HG03469 (cell line): ENCODE measurements around the gene OR10H3.
"Not testable (repeated sequence)": the region's sequence is repeated elsewhere in the genome, so short reads cannot be mapped to it uniquely, and the experiment has no call there.

Experiments used
- ATAC-seq: cut with Tn5 transposase; IDR thresholded peaks from one replicate; pipeline ENCODE4 v1.9.1; 2021; ENCODE audit warnings: mild to moderate bottlenecking, moderate library complexity, moderate number of reproducible peaks; ENCODE audit not compliant: unreplicated experiment

The OR10H3 gene

GRCh38 chr19:15737722-15738121, at the start of gene OR10H3:
TSS of gene OR10H3 (plus strand) at chr19:15737985. CDS start at chr19:15741393, 3,408 bp downstream.
- no peak for ATAC-seq

GRCh38 chr19:15696654-15697194, 41.1 kb upstream of the OR10H3 start:
- no peak for ATAC-seq

DNA sequence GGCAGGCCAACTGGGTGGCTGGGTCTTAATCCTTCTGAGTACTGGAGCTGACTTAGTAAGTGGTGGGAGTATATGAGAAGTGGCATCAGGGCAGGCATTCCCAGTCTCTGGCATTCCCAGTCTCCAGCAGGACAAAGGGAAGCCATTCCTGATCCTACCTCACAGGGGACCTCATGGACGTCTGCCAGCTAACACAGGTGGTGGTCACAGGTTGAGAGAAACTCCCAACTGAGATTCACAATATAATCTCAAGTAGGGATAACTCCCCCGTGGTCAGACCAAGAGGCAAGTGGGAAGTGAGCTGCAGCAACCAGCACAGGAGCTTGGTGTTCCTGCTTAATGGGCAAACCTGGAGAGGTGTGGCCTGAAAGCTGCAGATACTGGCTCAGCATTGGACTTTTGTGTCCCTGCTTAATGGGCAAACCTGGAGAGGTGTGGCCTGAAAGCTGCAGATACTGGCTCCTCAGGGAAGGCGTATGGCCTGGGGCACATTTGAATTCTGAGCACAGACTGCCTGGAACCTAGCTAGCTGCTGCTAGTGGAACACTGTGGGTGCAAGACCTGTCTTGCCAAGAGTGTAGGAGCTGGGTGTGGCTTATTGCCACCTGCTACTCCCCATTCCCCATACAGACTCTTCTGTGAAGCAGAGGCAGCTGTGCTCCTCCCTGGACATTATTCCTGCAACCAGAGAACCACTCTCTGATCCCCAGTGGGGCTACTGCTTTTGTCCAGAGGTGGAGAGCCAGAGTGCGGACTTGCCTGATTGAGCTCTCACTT, 35.8 kb upstream of the OR10H3 start:
- no peak for ATAC-seq

DNA sequence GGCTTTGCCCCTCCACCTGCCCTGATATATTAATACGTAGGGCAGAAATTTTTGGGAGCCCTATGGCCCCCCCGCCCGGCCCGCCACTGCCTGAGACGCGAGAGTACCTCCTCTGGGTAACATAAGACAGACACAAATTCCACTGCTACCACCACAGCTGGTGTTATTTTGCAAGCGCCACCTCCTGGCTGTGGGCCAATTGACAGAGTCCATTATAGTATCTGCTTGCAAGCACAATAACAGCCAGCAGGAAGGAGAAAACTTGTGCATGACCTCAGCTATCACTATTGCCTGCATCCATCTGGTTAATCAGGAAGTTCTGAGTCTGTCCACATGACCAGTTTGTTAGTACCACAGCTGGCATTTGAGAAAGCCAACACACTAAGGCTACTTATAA, 35.3 kb upstream of the OR10H3 start:
- no peak for ATAC-seq

GRCh38 chr19:15714638-15715037, 23.1 kb upstream of the OR10H3 start:
- ATAC-seq, result no peak

DNA sequence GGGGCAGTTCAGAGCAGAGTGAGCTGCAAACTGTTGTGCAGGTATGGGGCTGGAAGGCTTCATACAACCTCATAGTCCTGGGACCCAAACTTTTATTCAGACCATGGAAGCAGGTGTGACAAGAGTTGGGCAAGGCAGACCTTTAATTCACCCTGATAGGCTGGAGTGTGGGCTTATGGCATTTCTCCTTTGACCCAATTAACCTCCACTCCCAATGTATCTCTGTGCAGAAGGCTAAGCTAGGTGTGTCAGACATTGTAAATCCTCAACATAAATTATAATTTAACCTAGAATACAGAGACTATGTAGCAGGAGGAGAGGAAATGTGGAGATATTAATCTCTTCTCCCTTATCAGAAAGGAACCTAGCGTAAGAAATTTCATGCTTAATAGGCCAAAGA, 22.1 kb upstream of the OR10H3 start:
- ATAC-seq, result no peak

DNA sequence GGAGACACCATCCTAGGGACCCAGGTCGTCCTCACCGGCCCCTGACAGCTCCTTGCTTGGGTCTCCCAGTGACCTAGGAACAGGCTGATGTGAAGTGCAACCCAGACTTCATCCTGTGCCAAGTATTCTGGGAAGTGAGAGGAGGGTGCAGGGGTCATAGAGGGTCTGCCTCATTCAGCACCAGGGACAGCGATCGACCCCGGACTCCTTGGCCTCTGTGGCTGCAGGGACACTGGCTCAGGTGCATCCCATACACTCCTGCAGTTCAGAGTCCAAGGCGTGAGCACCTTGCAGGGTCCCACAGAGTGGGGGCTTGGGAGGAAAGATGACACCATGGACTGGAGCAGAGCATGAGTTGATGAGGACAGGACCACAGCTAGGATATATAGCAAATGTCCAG, 20.0 kb upstream of the OR10H3 start:
- ATAC-seq, result no peak

DNA sequence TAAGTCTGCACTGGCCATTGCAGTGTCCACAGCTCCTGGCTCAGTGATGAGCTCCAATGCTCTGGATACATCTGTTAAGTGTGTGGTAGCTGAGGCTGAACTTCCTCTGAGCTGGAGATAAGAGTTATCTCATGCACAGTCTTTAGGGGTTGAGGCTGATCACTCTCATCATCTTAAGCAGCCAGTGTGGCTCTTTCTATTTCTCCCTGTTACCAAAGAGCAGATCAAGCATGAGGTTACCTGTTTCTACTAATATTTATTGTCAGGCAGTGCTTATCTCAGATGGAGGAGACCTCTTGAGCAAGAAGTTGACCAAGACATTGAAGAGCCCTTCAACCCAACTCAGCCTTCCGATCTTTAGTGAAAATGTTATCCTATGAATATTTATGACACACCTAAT, 16.5 kb upstream of the OR10H3 start:
- ATAC-seq, result no peak

GRCh38 chr19:15722956-15723355, 14.8 kb upstream of the OR10H3 start:
- ATAC-seq, result no peak

DNA sequence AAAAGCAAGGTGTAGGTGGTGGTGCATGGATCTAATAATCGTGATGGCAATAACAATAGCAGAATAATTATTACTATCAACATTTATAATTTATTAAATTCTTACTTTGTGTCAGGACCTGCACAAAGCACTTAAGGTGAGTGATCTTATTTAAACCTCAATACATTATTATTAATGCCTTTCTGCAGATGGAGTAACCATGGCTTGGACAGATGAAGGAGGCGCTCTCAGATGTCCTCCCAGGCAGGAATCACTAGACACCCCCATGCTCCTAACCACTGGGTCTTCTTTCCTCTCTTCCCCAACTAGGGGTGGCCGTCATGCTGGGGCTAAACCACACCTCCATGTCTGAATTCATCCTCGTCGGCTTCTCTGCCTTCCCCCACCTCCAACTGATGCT, 10.1 kb upstream of the OR10H3 start, which contains the start of gene OR10H2:
Gene OR10H2 (plus strand): TSS at position 301 of the 400 bp plus-strand sequence. CDS start 20 bp downstream, at position 321.
- no peak for ATAC-seq

GRCh38 chr19:15730538-15730937, 7.2 kb upstream of the OR10H3 start:
- no peak for ATAC-seq

- no peak for ATAC-seq
These were observed 5.4 kb upstream of the OR10H3 start for GRCh38 chr19:15732388-15732787.

DNA sequence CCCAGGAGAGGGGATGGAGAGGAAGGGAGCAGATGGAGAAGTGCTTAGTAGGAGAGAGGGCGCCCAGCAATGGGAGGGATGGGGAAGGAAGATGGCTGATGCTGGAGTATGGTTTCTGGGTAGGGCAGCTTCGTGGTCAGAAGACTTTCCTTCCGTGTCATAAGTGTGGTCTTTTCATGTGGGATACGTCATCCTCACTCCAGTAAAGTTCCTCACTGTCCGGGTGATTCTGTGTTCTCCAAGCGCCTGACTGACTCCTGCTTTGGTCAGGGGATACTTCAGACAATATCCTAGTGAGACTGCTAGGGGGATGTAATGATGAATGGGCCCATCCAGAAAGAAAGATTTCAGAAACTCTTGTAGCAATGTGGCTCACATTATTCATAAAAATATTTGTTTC, 3.9 kb upstream of the OR10H3 start:
- no peak for ATAC-seq

DNA sequence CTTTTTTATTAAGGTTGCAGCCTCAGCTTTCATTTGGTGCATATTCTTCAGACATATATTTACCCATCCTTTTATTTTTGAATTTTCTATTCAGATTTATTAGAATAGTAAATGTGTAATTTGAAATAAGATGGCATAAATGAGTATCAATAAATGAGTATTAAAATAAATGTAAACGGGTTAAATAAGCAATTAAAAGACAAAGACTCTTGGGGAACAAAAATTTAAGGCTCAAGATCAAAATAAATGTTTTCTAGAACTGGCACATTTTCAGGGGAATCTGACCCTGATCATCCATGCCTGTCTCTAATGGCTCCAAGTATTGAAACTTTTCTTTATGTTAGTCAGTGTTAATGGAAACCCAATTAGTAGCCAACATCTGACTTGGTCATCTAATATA, 3.0 kb downstream of the OR10H3 start:
- ATAC-seq, result no peak

DNA sequence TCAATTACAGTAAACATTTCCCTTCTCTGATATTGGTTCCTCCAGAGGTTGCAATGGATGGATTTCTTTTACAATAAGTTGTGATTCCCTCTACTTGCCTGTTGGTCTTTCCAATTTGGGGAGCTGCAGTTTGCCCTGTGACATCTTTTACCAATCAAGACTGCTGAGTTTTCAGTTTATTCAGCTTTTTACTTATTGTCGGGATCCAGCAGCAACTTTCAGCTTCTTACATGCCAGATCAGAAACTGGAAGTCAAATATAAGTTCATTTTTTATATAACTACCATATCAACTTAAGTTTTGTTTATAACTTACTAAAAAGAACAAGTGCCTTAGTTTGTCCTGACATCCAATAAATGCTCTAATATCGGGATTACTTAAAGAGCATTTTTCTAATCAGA, 10.5 kb downstream of the OR10H3 start:
- ATAC-seq, result no peak

DNA sequence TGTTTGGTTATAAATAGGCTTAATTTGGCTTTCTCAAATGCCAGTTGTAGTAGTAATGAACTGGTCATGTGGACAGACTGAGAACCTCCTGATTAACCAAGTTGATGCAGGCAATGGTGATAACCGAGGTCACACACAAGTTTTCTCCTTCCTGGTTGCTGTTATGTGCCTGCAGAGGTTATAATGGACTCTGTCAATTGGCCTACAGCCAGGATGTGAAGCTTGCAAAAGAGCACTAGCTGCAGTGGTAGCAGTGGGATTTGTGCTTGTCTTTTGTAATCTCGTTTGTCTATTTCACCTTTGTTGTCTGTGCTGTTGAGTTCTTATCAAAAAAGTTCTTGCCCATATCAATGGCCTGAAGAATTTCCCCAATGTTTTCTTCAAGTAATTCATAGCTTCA, 20.6 kb downstream of the OR10H3 start:
- ATAC-seq, result no peak

DNA sequence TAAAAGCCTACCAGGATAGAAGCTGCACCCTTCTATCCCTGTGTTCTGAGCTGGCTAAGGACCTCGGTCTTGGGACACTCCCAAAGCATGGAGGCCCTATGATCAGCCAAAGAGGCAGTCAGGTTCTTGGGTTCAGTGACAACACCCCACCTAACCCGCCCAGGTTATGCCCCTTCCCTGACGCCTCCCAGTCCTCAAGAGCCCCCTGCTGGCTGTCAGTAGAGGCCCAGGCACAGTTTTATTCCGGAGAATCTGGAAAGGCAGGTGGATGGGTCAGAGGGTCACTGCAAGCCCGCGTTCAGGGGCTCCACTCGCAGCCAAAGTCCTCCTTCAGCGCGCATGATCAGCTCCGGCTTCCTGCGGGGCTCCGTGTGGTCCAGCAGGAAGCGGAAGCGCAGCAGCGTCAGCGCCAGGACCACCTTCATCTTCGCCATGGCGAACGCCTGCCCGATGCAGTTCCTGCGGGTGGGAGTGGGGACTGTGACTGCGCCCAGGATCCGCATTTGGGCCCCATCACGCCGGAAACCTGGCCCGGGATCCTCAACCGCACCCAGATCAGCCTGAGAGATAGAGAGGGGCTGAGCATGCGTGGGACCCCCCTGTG, 22.3 kb downstream of the OR10H3 start:
- ATAC-seq, result no peak

DNA sequence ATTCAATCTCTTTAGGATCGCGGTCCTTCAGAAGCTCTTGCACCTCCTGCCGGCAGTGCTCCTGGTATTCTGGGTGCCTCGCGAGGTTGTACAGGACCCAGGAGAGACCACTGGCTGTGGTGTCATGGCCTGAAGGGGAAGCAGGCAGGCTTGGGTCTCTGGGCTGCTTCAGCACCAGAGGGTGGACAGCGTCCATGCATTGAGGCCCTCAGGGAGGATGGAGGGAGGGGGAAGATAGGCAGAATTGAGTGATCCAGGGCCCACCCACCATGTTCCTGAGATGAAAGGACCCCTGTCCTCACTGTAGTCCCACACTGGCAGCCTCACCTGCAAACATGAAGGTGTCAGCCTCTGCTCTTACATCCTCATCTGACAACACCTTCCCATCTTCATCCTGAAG, 31.8 kb downstream of the OR10H3 start:
- no peak for ATAC-seq

GRCh38 chr19:15774159-15774558, 36.4 kb downstream of the OR10H3 start:
- not testable (repeated sequence) for ATAC-seq

DNA sequence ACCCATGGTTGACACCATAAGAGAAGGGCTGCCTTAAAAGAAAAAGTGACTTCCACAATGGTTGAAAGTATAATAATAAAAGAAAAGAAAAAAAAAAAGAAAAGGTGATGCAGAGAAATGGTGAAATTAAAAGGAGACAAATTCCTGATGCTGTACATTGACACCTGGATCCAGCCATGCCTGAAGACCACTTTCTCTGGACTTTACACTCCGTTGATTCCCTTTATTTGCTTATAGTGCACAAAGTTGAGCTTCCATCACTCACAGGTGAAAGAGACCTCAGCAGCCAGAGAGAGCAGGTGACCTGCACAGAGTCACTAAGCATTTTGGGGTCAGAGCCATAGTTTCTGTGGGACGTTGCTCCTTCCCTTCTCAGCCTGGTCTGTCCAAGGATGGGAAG, 37.5 kb downstream of the OR10H3 start:
- ATAC-seq, result no peak

DNA sequence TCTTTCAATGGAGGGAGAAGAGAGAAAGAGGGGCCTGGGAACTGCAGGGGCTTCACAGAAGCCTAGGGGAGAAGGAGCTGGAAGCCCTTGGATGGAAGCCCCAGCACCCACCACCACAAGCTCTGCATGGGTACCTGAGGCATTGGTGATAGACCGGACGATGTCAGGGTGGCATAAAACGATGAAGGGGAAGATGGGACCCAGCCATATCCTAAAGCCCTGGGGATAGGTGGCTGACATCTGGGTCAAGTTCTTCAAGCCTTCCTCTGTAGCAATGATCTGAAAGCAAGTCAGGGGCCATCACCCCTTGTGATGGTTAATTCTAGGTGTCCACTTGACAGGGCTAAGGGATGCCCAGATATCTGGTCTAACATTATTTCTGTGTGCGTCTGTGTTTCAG, 38.5 kb downstream of the OR10H3 start:
- no peak for ATAC-seq
